Suppressor macrophage (primary cell): Measurements from ENCODE around the gene CA10.

Experiments
- DNase-seq, 4 experiments: peaks; one replicate each; pipeline ENCODE4 v3.0.0-alpha.2; 2020 to 2022

Gene CA10

GRCh38 chr17:51759260-51759659 lies 399.3 kb downstream of the CA10 start:
- DNase-seq = no peak

- no peak for DNase-seq
These were observed 407.4 kb downstream of the CA10 start for GRCh38 chr17:51751072-51751471.

GRCh38 chr17:51748749-51749604 lies 409.5 kb downstream of the CA10 start:
- DNase-seq = no peak

GRCh38 chr17:51746421-51746820 lies 412.1 kb downstream of the CA10 start:
- no peak for DNase-seq

GRCh38 chr17:51745993-51746392 lies 412.5 kb downstream of the CA10 start:
- no peak for DNase-seq

GRCh38 chr17:51743477-51743876 lies 415.0 kb downstream of the CA10 start:
- no peak for DNase-seq

- DNase-seq = no peak
These were observed 415.9 kb downstream of the CA10 start for GRCh38 chr17:51742571-51742970.

GRCh38 chr17:51741458-51741857 lies 417.1 kb downstream of the CA10 start:
- no peak for DNase-seq

- no peak for DNase-seq
These were observed 418.0 kb downstream of the CA10 start for GRCh38 chr17:51740531-51740930.

- no peak for DNase-seq
These were observed 419.1 kb downstream of the CA10 start for GRCh38 chr17:51739245-51739886.

- no peak for DNase-seq
These were observed 422.2 kb downstream of the CA10 start for GRCh38 chr17:51736356-51736755.

GRCh38 chr17:51734976-51735375 lies 423.5 kb downstream of the CA10 start:
- no peak for DNase-seq

GRCh38 chr17:51734462-51734861 lies 424.1 kb downstream of the CA10 start:
- DNase-seq = peak in 1 of 4 experiments; percentile 4

GRCh38 chr17:51733166-51733565 lies 425.3 kb downstream of the CA10 start:
- no peak for DNase-seq

- DNase-seq = no peak
These were observed 426.4 kb downstream of the CA10 start for GRCh38 chr17:51731941-51732722.

GRCh38 chr17:51730303-51731050 lies 428.0 kb downstream of the CA10 start:
- no peak for DNase-seq

GRCh38 chr17:51725185-51725584 lies 433.3 kb downstream of the CA10 start:
- peak in 2 of 4 experiments; percentile 6 to 28 for DNase-seq

- DNase-seq = no peak
These were observed 434.4 kb downstream of the CA10 start for GRCh38 chr17:51724043-51724580.

GRCh38 chr17:51722994-51723393 lies 435.5 kb downstream of the CA10 start:
- DNase-seq = no peak

- DNase-seq = no peak
These were observed 436.8 kb downstream of the CA10 start for GRCh38 chr17:51721730-51722129.

GRCh38 chr17:51720439-51720838 lies 438.1 kb downstream of the CA10 start:
- no peak for DNase-seq

- DNase-seq = no peak
These were observed 439.5 kb downstream of the CA10 start for GRCh38 chr17:51718983-51719382.
